HepG2 (cell line): ENCODE results near the gene IQCH.

Experiments
- BATF2 ChIP-seq: sonication (generic); formaldehyde crosslinking; IDR thresholded peaks from 2 replicates; pipeline ENCODE4 v1.8.0; 2022; ENCODE audit warnings: mild to moderate bottlenecking, missing genetic modification reagents, moderate library complexity
- BRCA1 ChIP-seq: sonication (generic); formaldehyde crosslinking; IDR thresholded peaks from 2 replicates; pipeline ENCODE4 v1.4.0; 2020; ENCODE audit warnings: missing genetic modification reagents
- CC2D1A ChIP-seq: sonication (generic); formaldehyde crosslinking; IDR thresholded peaks from 2 replicates; pipeline ENCODE4 v1.8.1; 2023; ENCODE audit warnings: mild to moderate bottlenecking, missing genetic modification reagents
- CHD4 ChIP-seq: fragments of 200-600 bp; sonication (generic); IDR thresholded peaks from 2 replicates; pipeline ENCODE4 v1.7.0; 2017; ENCODE audit warnings: mild to moderate bottlenecking, low read length, borderline replicate concordance
- CTCF ChIP-seq: sonication (generic); formaldehyde crosslinking; IDR thresholded peaks from 2 replicates; pipeline ENCODE4 v1.5.0; 2020; ENCODE audit warnings: mild to moderate bottlenecking, missing genetic modification reagents, moderate library complexity
- FOXK1 ChIP-seq: sonication (generic); formaldehyde crosslinking; IDR thresholded peaks from 2 replicates; pipeline ENCODE4 v1.4.0; 2020; ENCODE audit warnings: low read depth, missing genetic modification reagents, borderline replicate concordance
- GRHL1 ChIP-seq: sonication (generic); formaldehyde crosslinking; conservative IDR thresholded peaks from 2 replicates; pipeline ENCODE4 v1.8.0; 2022; ENCODE audit warnings: missing genetic modification reagents
- HNRNPUL1 ChIP-seq: fragments of 200-400 bp; formaldehyde crosslinking; IDR thresholded peaks from 2 replicates; pipeline ENCODE4 v1.6.1; 2017; ENCODE audit warnings: low read depth, mild to moderate bottlenecking, low read length, moderate library complexity
- MAF1 ChIP-seq: sonication (generic); formaldehyde crosslinking; IDR thresholded peaks from 2 replicates; pipeline ENCODE4 v1.5.0; 2020; ENCODE audit warnings: missing genetic modification reagents, borderline replicate concordance
- MEIS1 ChIP-seq: sonication (generic); formaldehyde crosslinking; IDR thresholded peaks from 2 replicates; pipeline ENCODE4 v1.9.0; 2021; ENCODE audit warnings: mild to moderate bottlenecking, missing genetic modification reagents, moderate library complexity, borderline replicate concordance
- MTA1 ChIP-seq: sonication (generic); formaldehyde crosslinking; IDR thresholded peaks from 2 replicates; pipeline ENCODE4 v1.4.0; 2020; ENCODE audit warnings: missing genetic modification reagents, mild to moderate bottlenecking, borderline replicate concordance
- ZSCAN20 ChIP-seq: sonication (generic); formaldehyde crosslinking; IDR thresholded peaks from 2 replicates; pipeline ENCODE4 v1.4.0; 2020; ENCODE audit warnings: missing genetic modification reagents, mild to moderate bottlenecking, borderline replicate concordance
- ZZZ3 ChIP-seq: sonication (generic); formaldehyde crosslinking; IDR thresholded peaks from 2 replicates; pipeline ENCODE4 v1.4.0; 2020; ENCODE audit warnings: missing genetic modification reagents, mild to moderate bottlenecking, borderline replicate concordance

GRCh38 chr15:67227431-67227830, 27.2 kb upstream of the IQCH start:
- no peak for TF ChIP-seq GRHL1 (CRISPR knock-in tag)
- no peak for TF ChIP-seq CC2D1A (CRISPR knock-in tag)
- no peak for TF ChIP-seq BATF2
- TF ChIP-seq BRCA1 (CRISPR knock-in tag) = no peak
- no peak for TF ChIP-seq MTA1 (CRISPR knock-in tag)
- no peak for TF ChIP-seq MEIS1 (CRISPR knock-in tag)
- TF ChIP-seq ZSCAN20 (CRISPR knock-in tag) = no peak
- no peak for TF ChIP-seq CHD4
- TF ChIP-seq FOXK1 (CRISPR knock-in tag) = no peak
- TF ChIP-seq MAF1 = no peak
- TF ChIP-seq HNRNPUL1 = no peak
- TF ChIP-seq CTCF (CRISPR knock-in tag) = no peak
- no peak for TF ChIP-seq ZZZ3 (CRISPR knock-in tag)
